H9 (cell line): ENCODE results near the gene ARHGEF39. TPM values are rescaled to one million over a fixed set of nuclear protein-coding genes. Genes with fewer than 3 reads are reported as not detected.
A peak's percentile ranks its signal among the peaks of the same experiment; 100 is the strongest.

Experiments
- DNase-seq: peaks from one replicate; pipeline ENCODE4 v3.0.0-alpha.2; 2017
- H2AFZ ChIP-seq: one replicate; pipeline ENCODE4 v1.6.1; 2013; ENCODE audit warnings: mild to moderate bottlenecking, low read length, control low read depth, moderate library complexity
- H2AK5ac ChIP-seq: 2 replicates; pipeline ENCODE4 v1.6.1; 2013; ENCODE audit warnings: low read length, control low read depth, mixed read lengths; ENCODE audit not compliant: insufficient read length
- H2BK120ac ChIP-seq: one replicate; pipeline ENCODE4 v1.6.1; 2013; ENCODE audit warnings: low read depth, mild to moderate bottlenecking, low read length, control low read depth, inconsistent platforms; ENCODE audit not compliant: poor library complexity, severe bottlenecking
- H2BK12ac ChIP-seq: 2 replicates; pipeline ENCODE4 v1.6.1; 2013; ENCODE audit warnings: low read length, control low read depth, mixed read lengths, low read depth; ENCODE audit not compliant: insufficient read length
- H2BK15ac ChIP-seq: 2 replicates; pipeline ENCODE4 v1.6.1; 2013; ENCODE audit warnings: low read depth, low read length, control low read depth
- H2BK20ac ChIP-seq: one replicate; pipeline ENCODE4 v1.6.1; 2013; ENCODE audit warnings: low read depth, mild to moderate bottlenecking, low read length, control low read depth, inconsistent platforms; ENCODE audit not compliant: poor library complexity, severe bottlenecking
- H2BK5ac ChIP-seq: 2 replicates; pipeline ENCODE4 v1.6.1; 2013; ENCODE audit warnings: low read length, control low read depth, mixed read lengths; ENCODE audit not compliant: insufficient read length
- H3K14ac ChIP-seq: 2 replicates; pipeline ENCODE4 v1.6.1; 2013; ENCODE audit warnings: low read length, control low read depth; ENCODE audit not compliant: insufficient read depth
- H3K18ac ChIP-seq: 2 replicates; pipeline ENCODE4 v1.6.1; 2013; ENCODE audit warnings: low read depth, mild to moderate bottlenecking, mixed read lengths, low read length, control low read depth; ENCODE audit not compliant: insufficient read length
- H3K23ac ChIP-seq: 2 replicates; pipeline ENCODE4 v1.6.1; 2013; ENCODE audit warnings: low read length, control low read depth, mixed read lengths, low read depth; ENCODE audit not compliant: insufficient read length
- H3K23me2 ChIP-seq: 2 replicates; pipeline ENCODE4 v1.6.1; 2013; ENCODE audit warnings: low read depth, mild to moderate bottlenecking, mixed read lengths, low read length, control low read depth; ENCODE audit not compliant: insufficient read length, poor library complexity, severe bottlenecking
- H3K27ac ChIP-seq: 2 replicates; pipeline ENCODE4 v1.5.1; 2013; ENCODE audit warnings: low read length, control low read depth, mixed read lengths, low read depth; ENCODE audit not compliant: insufficient read length
- H3K27me3 ChIP-seq: 2 replicates; pipeline ENCODE4 v1.6.1; 2013; ENCODE audit warnings: low read length, control low read depth, inconsistent platforms; ENCODE audit not compliant: insufficient read depth
- H3K4ac ChIP-seq: 2 replicates; pipeline ENCODE4 v1.6.1; 2013; ENCODE audit warnings: low read depth, mild to moderate bottlenecking, control low read depth, inconsistent platforms, low read length, moderate library complexity
- H3K4me1 ChIP-seq: 2 replicates; pipeline ENCODE4 v1.6.1; 2013; ENCODE audit warnings: low read length, control low read depth, inconsistent platforms; ENCODE audit not compliant: insufficient read depth
- H3K4me2 ChIP-seq: 2 replicates; pipeline ENCODE4 v1.6.1; 2013; ENCODE audit warnings: low read length, control low read depth, mixed read lengths; ENCODE audit not compliant: insufficient read length, insufficient read depth
- H3K56ac ChIP-seq: 2 replicates; pipeline ENCODE4 v1.6.1; 2013; ENCODE audit warnings: low read depth, mild to moderate bottlenecking, mixed read lengths, low read length, control low read depth; ENCODE audit not compliant: insufficient read length
- H3K79me1 ChIP-seq: 2 replicates; pipeline ENCODE4 v1.6.1; 2013; ENCODE audit warnings: low read depth, mild to moderate bottlenecking, moderate library complexity, low read length, control low read depth, inconsistent platforms; ENCODE audit not compliant: insufficient read depth, poor library complexity, severe bottlenecking
- H3K79me2 ChIP-seq: 2 replicates; pipeline ENCODE4 v1.6.1; 2013; ENCODE audit warnings: low read length, control low read depth, inconsistent platforms; ENCODE audit not compliant: insufficient read depth
- H3K9ac ChIP-seq: 2 replicates; pipeline ENCODE4 v1.6.1; 2013; ENCODE audit warnings: low read length, control low read depth, mixed read lengths; ENCODE audit not compliant: insufficient read length; ENCODE audit errors: extremely low read depth
- H3K9me3 ChIP-seq: one replicate; pipeline ENCODE4 v1.6.1; 2013; ENCODE audit warnings: low read depth, low read length, inconsistent platforms; ENCODE audit not compliant: control insufficient read depth
- H3T11ph ChIP-seq: one replicate; pipeline ENCODE4 v1.6.1; 2013; ENCODE audit warnings: mild to moderate bottlenecking, low read length, control low read depth, inconsistent platforms
- H4K20me1 ChIP-seq: one replicate; pipeline ENCODE4 v1.6.1; 2013; ENCODE audit not compliant: control insufficient read depth, insufficient read length, insufficient read depth
- H4K5ac ChIP-seq: 2 replicates; pipeline ENCODE4 v1.6.1; 2013; ENCODE audit warnings: low read depth, mild to moderate bottlenecking, mixed read lengths, low read length, control low read depth; ENCODE audit not compliant: insufficient read length
- H4K8ac ChIP-seq: replicated peaks from 2 replicates; pipeline ENCODE4 v1.6.1; 2013; ENCODE audit warnings: low read length, control low read depth, mixed read lengths, low read depth; ENCODE audit not compliant: insufficient read length
- H4K91ac ChIP-seq: 2 replicates; pipeline ENCODE4 v1.6.1; 2013; ENCODE audit warnings: low read depth, mild to moderate bottlenecking, moderate library complexity, mixed read lengths, low read length, control low read depth; ENCODE audit not compliant: insufficient read length
- H3K27ac Mint-ChIP-seq, 3 experiments: 2 replicates in 2 of 3; 3 replicates in 1 of 3; pipeline ENCODE4 v1.8.0; 2020 to 2021; ENCODE audit warnings: mixed read lengths in 3 of 3, mild to moderate bottlenecking in 1 of 3, moderate library complexity in 1 of 3
- H3K27me3 Mint-ChIP-seq: 2 replicates; pipeline ENCODE4 v1.8.0; 2021; ENCODE audit warnings: low read depth, mild to moderate bottlenecking, moderate library complexity, mixed read lengths
- H3K36me3 Mint-ChIP-seq, 3 experiments: 2 replicates in 2 of 3; 3 replicates in 1 of 3; pipeline ENCODE4 v1.8.0; 2020 to 2021; ENCODE audit warnings: low read depth in 3 of 3, mixed read lengths in 3 of 3; ENCODE audit not compliant: insufficient read depth in 1 of 3
- H3K4me1 Mint-ChIP-seq, 2 experiments: 2 replicates each; pipeline ENCODE4 v1.8.0; 2020; ENCODE audit warnings: mixed read lengths in 2 of 2
- H3K4me3 Mint-ChIP-seq, 2 experiments: 2 replicates in 1 of 2; 3 replicates in 1 of 2; pipeline ENCODE4 v1.8.0; 2020 to 2021; ENCODE audit warnings: mild to moderate bottlenecking in 2 of 2, mixed read lengths in 2 of 2, moderate library complexity in 1 of 2
- H3K9me3 Mint-ChIP-seq, 2 experiments: 2 replicates in 1 of 2; 3 replicates in 1 of 2; pipeline ENCODE4 v1.8.0; 2020; ENCODE audit warnings: mild to moderate bottlenecking in 2 of 2, mixed read lengths in 2 of 2, moderate library complexity in 1 of 2
- WGBS: extraction: QIAGEN DNeasy Blood & Tissue Kit; methylation state at CpG from one replicate; pipeline ENCODE4 v1.1.7; 2013; ENCODE audit warnings: missing lambda C conversion rate, low lambda C conversion rate, mixed read lengths; ENCODE audit not compliant: insufficient read length; ENCODE audit errors: extremely low coverage; 5-methylcytosine and 5-hydroxymethylcytosine counted together
- total RNA-seq: library from RNA; stranded (reverse); gene quantifications from 2 replicates; pipeline ENCODE4 v1.2.1, GENCODE V29; 2021
- TF ChIP-seq, protein P1 (sequence below): fragments of 200-600 bp; sonication (generic); conservative IDR thresholded peaks from 3 replicates; pipeline ENCODE4 v1.8.0; 2021; ENCODE audit warnings: antibody characterized with exemption, mild to moderate bottlenecking

The ARHGEF39 gene
- total RNA-seq, 1 experiment from 2014 or later: 24.4 TPM

DNA sequence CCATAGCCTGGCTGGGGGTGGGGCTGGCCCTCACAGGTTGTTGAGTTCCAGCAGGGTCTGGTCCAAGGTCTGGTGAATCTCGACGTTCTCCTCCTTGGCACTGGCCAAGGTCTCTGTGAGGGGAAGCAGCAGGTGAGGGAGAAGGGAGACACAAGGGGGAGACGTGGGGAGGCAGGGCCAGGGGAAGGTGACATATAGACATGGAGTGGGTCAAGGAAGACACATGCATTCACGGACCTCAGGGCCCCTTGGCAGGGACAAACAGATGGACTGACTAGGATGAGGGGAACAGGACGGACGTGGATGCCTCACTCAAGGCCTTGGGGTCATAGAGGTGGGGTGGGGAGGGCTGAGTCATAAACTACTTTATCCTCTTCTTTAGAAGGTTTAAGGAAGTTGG is 17.1 kb upstream of the ARHGEF39 start:
- Histone ChIP-seq H2BK20ac (no peak overlapping the region), H3K23me2 (no peaks in the 10 kb centered on the region), H3K18ac (no peak overlapping the region), H2BK5ac (no peak overlapping the region), H3K23ac (no peak overlapping the region), H3K4me2 (no peak overlapping the region), H3K56ac (no peak overlapping the region), H3K9ac (no peak overlapping the region), H3K79me1 (no peaks in the 10 kb centered on the region), H3K4me1 (no peaks in the 10 kb centered on the region; the same call in none of the 2 replicates), H4K20me1 (no peaks in the 10 kb centered on the region), H2BK15ac (no peak overlapping the region), H3T11ph (no peak overlapping the region), H2AK5ac (no peak overlapping the region), H3K9me3 (no peaks in the 10 kb centered on the region), H3K4ac (no peak overlapping the region), H4K5ac (no peak overlapping the region), H4K91ac (no peak overlapping the region), H3K79me2 (no peaks in the 10 kb centered on the region), H2BK12ac (no peak overlapping the region), H4K8ac (no peak overlapping the region), H2BK120ac (no peak overlapping the region), H3K27ac (no peak overlapping the region), H2AFZ (no peak overlapping the region), H3K27me3 (no peaks in the 10 kb centered on the region), H3K14ac (no peak overlapping the region)
- Mint-ChIP-seq H3K4me3 (peak overlapping the region in 1 of 2 experiments; percentile 56; a peak in 1 of 5 replicates), H3K27ac (peak overlapping the region in 1 of 3 experiments; percentile 92; a peak in 3 of 7 replicates), H3K4me1 (peaks cover 21 to 25% of the 10 kb centered on the region in 2 experiments), H3K36me3 (peaks cover 37 to 53% (median 52%) of the 10 kb centered on the region in 3 experiments; a peak in 6 of 7 replicates), H3K27me3 (peaks cover 8% of the 10 kb centered on the region), H3K9me3 (no peaks in the 10 kb centered on the region)
- TF ChIP-seq, protein P1, sequence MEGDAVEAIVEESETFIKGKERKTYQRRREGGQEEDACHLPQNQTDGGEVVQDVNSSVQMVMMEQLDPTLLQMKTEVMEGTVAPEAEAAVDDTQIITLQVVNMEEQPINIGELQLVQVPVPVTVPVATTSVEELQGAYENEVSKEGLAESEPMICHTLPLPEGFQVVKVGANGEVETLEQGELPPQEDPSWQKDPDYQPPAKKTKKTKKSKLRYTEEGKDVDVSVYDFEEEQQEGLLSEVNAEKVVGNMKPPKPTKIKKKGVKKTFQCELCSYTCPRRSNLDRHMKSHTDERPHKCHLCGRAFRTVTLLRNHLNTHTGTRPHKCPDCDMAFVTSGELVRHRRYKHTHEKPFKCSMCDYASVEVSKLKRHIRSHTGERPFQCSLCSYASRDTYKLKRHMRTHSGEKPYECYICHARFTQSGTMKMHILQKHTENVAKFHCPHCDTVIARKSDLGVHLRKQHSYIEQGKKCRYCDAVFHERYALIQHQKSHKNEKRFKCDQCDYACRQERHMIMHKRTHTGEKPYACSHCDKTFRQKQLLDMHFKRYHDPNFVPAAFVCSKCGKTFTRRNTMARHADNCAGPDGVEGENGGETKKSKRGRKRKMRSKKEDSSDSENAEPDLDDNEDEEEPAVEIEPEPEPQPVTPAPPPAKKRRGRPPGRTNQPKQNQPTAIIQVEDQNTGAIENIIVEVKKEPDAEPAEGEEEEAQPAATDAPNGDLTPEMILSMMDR: no peak
- no peak for DNase-seq
- WGBS: no CpG with 5 or more reads among the region's 6 CpGs
